CD14-positive monocyte (primary cell): ENCODE results near the gene CEP68. TPM values are rescaled to one million over a fixed set of nuclear protein-coding genes. Genes with fewer than 3 reads are reported as not detected.

Experiments
- DNase-seq, 3 donors: peaks; one replicate each; pipeline ENCODE4 v3.0.0-alpha.2; 2011 to 2022
- H2AFZ ChIP-seq: 2 replicates; pipeline ENCODE4 v1.6.0; 2012; ENCODE audit warnings: mild to moderate bottlenecking, low read depth, low read length, inconsistent platforms; ENCODE audit not compliant: insufficient read depth, poor library complexity, severe bottlenecking
- H3K27ac ChIP-seq, 2 donors: 1 replicate in 1 of 2; 2 replicates in 1 of 2; pipeline ENCODE4 v1.5.1; 2012 to 2013; ENCODE audit warnings: low read length in 2 of 2, control low read depth in 1 of 2, inconsistent platforms in 1 of 2, low read depth in 1 of 2, mild to moderate bottlenecking in 1 of 2
- H3K27me3 ChIP-seq, 2 donors: one replicate each; pipeline versions ENCODE4 v1.6.0 to v1.6.1; 2011 to 2013; ENCODE audit warnings: low read length in 2 of 2; ENCODE audit not compliant: control insufficient read depth in 2 of 2, insufficient read depth in 2 of 2
- H3K36me3 ChIP-seq, 2 donors: replicated peaks in 1 of 2; 1 replicate in 1 of 2; 2 replicates in 1 of 2; pipeline versions ENCODE4 v1.5.1 to v1.6.1; 2012 to 2013; ENCODE audit warnings: low read length in 2 of 2, control low read depth in 1 of 2, inconsistent platforms in 1 of 2, mild to moderate bottlenecking in 1 of 2; ENCODE audit not compliant: insufficient read depth in 2 of 2, control insufficient read depth in 1 of 2
- H3K4me1 ChIP-seq, 2 donors: 1 replicate in 1 of 2; 2 replicates in 1 of 2; pipeline versions ENCODE4 v1.5.1 to v1.6.1; 2012 to 2013; ENCODE audit warnings: low read length in 2 of 2, control low read depth in 1 of 2, inconsistent platforms in 1 of 2, mild to moderate bottlenecking in 1 of 2, moderate library complexity in 1 of 2; ENCODE audit not compliant: insufficient read depth in 2 of 2, control insufficient read depth in 1 of 2
- H3K4me2 ChIP-seq: replicated peaks from 2 replicates; pipeline ENCODE3; 2012; ENCODE audit warnings: low read length, moderate library complexity, mild to moderate bottlenecking; ENCODE audit not compliant: poor library complexity, severe bottlenecking; ENCODE audit errors: extremely low read depth
- H3K4me3 ChIP-seq, 3 experiments: fragments of 200-600 bp in 1 of 3; sonication (generic) in 1 of 3; replicated peaks in 1 of 3; 1 replicate in 2 of 3; 2 replicates in 1 of 3; pipeline ENCODE4 v1.5.1; 2011 to 2013; ENCODE audit warnings: low read length in 3 of 3, mild to moderate bottlenecking in 3 of 3, control low read depth in 2 of 3, low read depth in 2 of 3, inconsistent platforms in 1 of 3, moderate library complexity in 1 of 3
- H3K79me2 ChIP-seq: 2 replicates; pipeline ENCODE4 v1.6.0; 2012; ENCODE audit warnings: mild to moderate bottlenecking, control low read depth, inconsistent platforms, low read length, moderate library complexity; ENCODE audit not compliant: insufficient read depth
- H3K9ac ChIP-seq: 2 replicates; pipeline ENCODE4 v1.6.0; 2017; ENCODE audit warnings: low read length, mild to moderate bottlenecking; ENCODE audit not compliant: insufficient read depth, poor library complexity, severe bottlenecking
- H3K9me3 ChIP-seq, 2 donors: replicated peaks in 1 of 2; 1 replicate in 1 of 2; 2 replicates in 1 of 2; pipeline versions ENCODE4 v1.5.1 to v1.6.1; 2012 to 2013; ENCODE audit warnings: low read length in 2 of 2, control low read depth in 1 of 2; ENCODE audit not compliant: control insufficient read depth in 1 of 2, insufficient read depth in 1 of 2
- H4K20me1 ChIP-seq: 2 replicates; pipeline ENCODE4 v1.6.0; 2012; ENCODE audit warnings: mild to moderate bottlenecking, low read length, control low read depth, moderate library complexity; ENCODE audit not compliant: insufficient read depth
- H3K27ac Mint-ChIP-seq, 7 donors: one replicate each; pipeline ENCODE4 v1.8.0; 2020; ENCODE audit warnings: mild to moderate bottlenecking in 7 of 7, mixed read lengths in 7 of 7, moderate library complexity in 6 of 7, inconsistent platforms in 2 of 7
- H3K27me3 Mint-ChIP-seq, 3 donors: one replicate each; pipeline ENCODE4 v1.8.0; 2021 to 2022; ENCODE audit warnings: low read depth in 3 of 3, mild to moderate bottlenecking in 3 of 3, mixed read lengths in 3 of 3, moderate library complexity in 3 of 3, inconsistent platforms in 1 of 3
- H3K36me3 Mint-ChIP-seq, 2 donors: one replicate each; pipeline ENCODE4 v1.8.0; 2020; ENCODE audit warnings: mixed read lengths in 2 of 2, inconsistent platforms in 1 of 2, mild to moderate bottlenecking in 1 of 2
- H3K4me1 Mint-ChIP-seq: one replicate; pipeline ENCODE4 v1.8.0; 2020; ENCODE audit warnings: mild to moderate bottlenecking, mixed read lengths
- H3K4me3 Mint-ChIP-seq, 2 donors: one replicate each; pipeline ENCODE4 v1.8.0; 2020; ENCODE audit warnings: mild to moderate bottlenecking in 2 of 2, mixed read lengths in 2 of 2, moderate library complexity in 1 of 2
- H3K9me3 Mint-ChIP-seq, 7 donors: one replicate each; pipeline ENCODE4 v1.8.0; 2020 to 2022; ENCODE audit warnings: mixed read lengths in 7 of 7, mild to moderate bottlenecking in 6 of 7, moderate library complexity in 6 of 7, inconsistent platforms in 2 of 7
- CTCF ChIP-seq: fragments of 200-600 bp; IDR thresholded peaks from one replicate; pipeline ENCODE4 v1.8.0; 2022; ENCODE audit warnings: antibody characterized with exemption, mild to moderate bottlenecking
- WGBS: methylation state at CpG from one replicate; pipeline ENCODE4 v1.1.5; 2013; ENCODE audit warnings: missing lambda C conversion rate; ENCODE audit not compliant: insufficient coverage; 5-methylcytosine and 5-hydroxymethylcytosine counted together
- intact Hi-C, 2 donors: fragments of 100-400 bp; cut with micrococcal nuclease; formaldehyde crosslinking; loops; one replicate each; pipeline versions ENCODE4 v1.15.0 to v1.15.1; 2023
- polyA plus RNA-seq, 3 donors: library from polyadenylated mRNA; depleted of rRNA in 1 of 3; unstranded in 2 of 3; stranded (reverse) in 1 of 3; fragments of 300-500 nt in 2 of 3; fragments of >200 nt in 1 of 3; fragmentation: Illumina TruSeq in 2 of 3; gene quantifications; 1 replicate in 2 of 3; 2 replicates in 1 of 3; pipeline ENCODE4 v1.2.3, GENCODE V29; 2012 to 2021

Gene CEP68
- polyA plus RNA-seq, 3 donors: 2.5 to 6.5 (median 2.8) TPM

DNA sequence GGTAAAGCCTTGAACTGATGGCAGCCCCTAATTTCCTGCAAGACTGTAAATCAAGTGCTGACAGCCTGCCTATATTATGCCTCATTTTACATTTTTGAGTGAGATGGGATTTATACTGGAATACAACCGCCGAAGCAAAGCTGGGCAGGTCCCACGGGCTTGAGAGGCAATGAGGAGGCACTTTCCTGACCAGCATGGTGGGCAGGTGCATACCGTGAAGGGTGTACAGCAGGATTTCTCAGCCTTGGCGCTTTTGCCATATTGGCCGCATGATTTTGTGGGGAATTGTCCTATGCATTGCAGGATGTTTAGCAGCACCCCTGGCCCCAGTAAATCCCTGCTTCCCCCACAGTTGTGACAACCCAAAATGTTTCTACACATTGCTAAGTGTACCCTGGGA, 22.8 kb downstream of the CEP68 start:
- Histone ChIP-seq H3K4me3 (no peak overlapping the region), H3K27me3 (no peaks in the 10 kb centered on the region), H3K4me1 (peaks cover 9 to 15% of the 10 kb centered on the region in 2 donors), H2AFZ (no peak overlapping the region), H3K36me3 (peaks cover 37 to 83% of the 10 kb centered on the region in 2 donors), H3K9me3 (no peaks in the 10 kb centered on the region), H3K79me2 (peaks cover 24% of the 10 kb centered on the region), H3K9ac (no peak overlapping the region), H3K4me2 (no peak overlapping the region), H3K27ac (no peak overlapping the region), H4K20me1 (peaks cover 90% of the 10 kb centered on the region)
- DNase-seq: no peak
- H3K27me3 Mint-ChIP-seq: peaks cover 0 to 2% (median 0%) of the 10 kb centered on the region in 3 donors
- no peak overlapping the region for H3K27ac Mint-ChIP-seq
- 93% methylated on average over 3 of the region's 6 CpGs for WGBS
- intact Hi-C loops: no loop called here
- H3K36me3 Mint-ChIP-seq: peaks cover 44 to 76% of the 10 kb centered on the region in 2 donors
- H3K4me1 Mint-ChIP-seq: peaks cover 27% of the 10 kb centered on the region
- no peaks in the 10 kb centered on the region for H3K9me3 Mint-ChIP-seq
- H3K4me3 Mint-ChIP-seq: no peak overlapping the region
- TF ChIP-seq CTCF: no peak

DNA sequence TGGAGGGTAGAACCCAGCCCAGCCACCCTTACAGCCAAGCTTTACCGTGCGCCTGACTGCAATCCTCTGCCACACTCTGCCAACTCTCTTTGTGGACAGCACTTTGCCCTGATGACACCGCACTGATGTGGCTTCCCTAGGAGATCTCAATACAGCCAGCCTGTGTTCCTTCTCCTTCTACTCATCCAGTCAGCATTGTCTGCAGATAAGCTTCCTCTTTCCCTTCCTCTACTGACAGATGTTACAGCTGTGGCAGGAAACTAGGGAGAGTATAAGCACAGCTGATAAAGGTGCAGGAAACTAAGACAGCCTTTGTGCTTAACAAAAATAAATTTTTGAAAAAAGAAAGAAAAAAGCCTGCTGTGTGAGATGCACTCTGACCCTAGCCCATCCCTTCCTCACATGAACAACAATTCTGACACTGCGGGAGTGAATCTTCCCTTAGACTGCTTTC, 25.0 kb downstream of the CEP68 start:
- H3K9me3 ChIP-seq: no peaks in the 10 kb centered on the region
- no peaks in the 10 kb centered on the region for H3K9me3 Mint-ChIP-seq
- peaks cover 9 to 15% of the 10 kb centered on the region in 2 donors for H3K4me1 ChIP-seq
- 0% methylated on average over 3 of the region's 4 CpGs for WGBS
- no peak overlapping the region for H3K4me3 Mint-ChIP-seq
- intact Hi-C loops: loop anchor here in 1 of 2 donors (5.0 kb wide), 1 partner anchor 41 kb away; no protein-coding TSS in a partner anchor
- H3K27ac Mint-ChIP-seq: peak overlapping the region; percentile 56 to 89 (median 83)
- H3K27me3 Mint-ChIP-seq: peaks cover 0 to 3% (median 0%) of the 10 kb centered on the region in 3 donors
- no peak for TF ChIP-seq CTCF
- no peaks in the 10 kb centered on the region for H3K27me3 ChIP-seq
- no peak overlapping the region for H3K9ac ChIP-seq
- no peak overlapping the region for H3K4me2 ChIP-seq
- no peak overlapping the region for H2AFZ ChIP-seq
- peaks cover 53 to 83% of the 10 kb centered on the region in 2 donors for H3K36me3 ChIP-seq
- DNase-seq: peak; percentile 63 to 66 (median 64)
- H3K36me3 Mint-ChIP-seq: peaks cover 57 to 86% of the 10 kb centered on the region in 2 donors
- peaks cover 91% of the 10 kb centered on the region for H4K20me1 ChIP-seq
- H3K4me1 Mint-ChIP-seq: peaks cover 23% of the 10 kb centered on the region
- H3K4me3 ChIP-seq: no peak overlapping the region
- peak overlapping the region; percentile 17 to 58 for H3K27ac ChIP-seq
- peaks cover 42% of the 10 kb centered on the region for H3K79me2 ChIP-seq
